Transverse colon (tissue), 4 donors: ENCODE results near the gene RAB17. TPM values are rescaled to one million over a fixed set of nuclear protein-coding genes. Genes with fewer than 3 reads are reported as not detected.

ENCODE experiments used
- DNase-seq: peaks from one replicate; pipeline ENCODE4 v3.0.0-alpha.2; 2019
- H3K27ac ChIP-seq, 4 donors: fragments of 200-600 bp; sonication (generic); 2 replicates each; pipeline ENCODE4 v1.5.1; 2016 to 2018; ENCODE audit warnings: inconsistent platforms in 4 of 4
- H3K27me3 ChIP-seq: fragments of 200-600 bp; sonication (generic); 2 replicates; pipeline ENCODE4 v1.5.1; 2017; ENCODE audit warnings: inconsistent platforms
- H3K36me3 ChIP-seq, 4 donors: fragments of 200-600 bp; sonication (generic); 2 replicates each; pipeline ENCODE4 v1.5.1; 2017 to 2019; ENCODE audit warnings: inconsistent platforms in 4 of 4
- H3K4me1 ChIP-seq, 4 donors: fragments of 200-600 bp; sonication (generic); 2 replicates each; pipeline ENCODE4 v1.5.1; 2017 to 2020; ENCODE audit warnings: inconsistent platforms in 4 of 4
- H3K4me3 ChIP-seq, 4 donors: fragments of 200-600 bp; sonication (generic); 1 replicate in 1 of 4; 2 replicates in 3 of 4; pipeline versions ENCODE4 v1.5.1 to v1.6.1; 2017 to 2019; ENCODE audit warnings: inconsistent platforms in 4 of 4
- H3K9me3 ChIP-seq, 2 donors: fragments of 200-600 bp; sonication (generic); 2 replicates each; pipeline ENCODE4 v1.5.1; 2017 to 2019; ENCODE audit warnings: inconsistent platforms in 2 of 2
- EP300 ChIP-seq: sonication (generic); formaldehyde crosslinking; IDR thresholded peaks from one replicate; pipeline ENCODE4 v1.6.1; 2017; ENCODE audit warnings: antibody characterized with exemption, low read depth
- POLR2A ChIP-seq: fragments of 450-650 bp; IDR thresholded peaks from one replicate; pipeline ENCODE4 v1.6.1; 2016; ENCODE audit warnings: antibody characterized with exemption, mild to moderate bottlenecking, moderate library complexity
- POLR2AphosphoS5 ChIP-seq, 3 donors: sonication (generic); formaldehyde crosslinking; IDR thresholded peaks; one replicate each; pipeline ENCODE4 v1.6.1; 2016; ENCODE audit warnings: antibody characterized with exemption in 3 of 3
- WGBS, 2 donors: methylation state at CpG; one replicate each; pipeline ENCODE4 v1.1.5; 2018; ENCODE audit warnings: low coverage in 1 of 2; 5-methylcytosine and 5-hydroxymethylcytosine counted together
- in situ Hi-C, 4 donors: fragments of 200-750 bp; cut with MboI; loops; one replicate each; pipeline versions ENCODE4 v1.15.0 to v1.15.1; 2017; ENCODE audit warnings: low sequenced_read_pairs in 3 of 4, low pct_ligation_motif_present in 1 of 4, low pct_unique_long_range_greater_than_20kb in 1 of 4
- intact Hi-C: fragments of 100-400 bp; cut with DNase I; formaldehyde crosslinking; loops from one replicate; pipeline ENCODE4 v1.15.1; 2023; ENCODE audit warnings: low total_unique reads
- total RNA-seq, 4 donors: library from RNA; depleted of rRNA; stranded (reverse); fragments of >200 nt; gene quantifications; one replicate each; pipeline ENCODE4 v1.1.0, GENCODE V29; 2016
- TF ChIP-seq, protein P1 (sequence below), 5 experiments: fragments of 200-600 bp in 3 of 5; fragments of 450-650 bp in 2 of 5; sonication (generic) in 3 of 5; IDR thresholded peaks; 1 replicate in 2 of 5; 2 replicates in 3 of 5; pipeline ENCODE4 v1.5.1; 2016 to 2017; ENCODE audit warnings: antibody characterized with exemption in 5 of 5, inconsistent platforms in 3 of 5, mild to moderate bottlenecking in 2 of 5, moderate library complexity in 1 of 5

The RAB17 gene
- total RNA-seq, 4 donors from 2014 or later = 25.1 to 104 (median 65.6) TPM

GRCh38 chr2:237566401-237567235 is 23.9 kb downstream of the RAB17 start, which contains the start of gene PRLH:
PRLH (plus strand) TSS chr2:237566574; CDS start chr2:237566574, 0 bp downstream.
- no peak for DNase-seq
- intact Hi-C loops (no loop called here), in situ Hi-C loops (loop anchor here in 2 of 4 donors (5.0 to 25.0 kb wide), 3 partner anchors 49 to 404 kb away; no protein-coding TSS in a partner anchor)
- Histone ChIP-seq H3K4me1 (peaks cover 0 to under 1% (median 0%) of the 10 kb centered on the region in 4 donors), H3K9me3 (no peaks in the 10 kb centered on the region), H3K27ac (no peak within 1 kb of the TSS), H3K27me3 (peaks cover 12% of the 10 kb centered on the region), H3K36me3 (no peaks in the 10 kb centered on the region), H3K4me3 (no peak within 1 kb of the TSS)
- WGBS, 2 donors = 82% methylated on average over 32 of the region's 32 CpGs; no CpG with 5 or more reads in 1 of the 2 donors
- no peak for TF ChIP-seq EP300
- TF ChIP-seq POLR2AphosphoS5 (IDR thresholded peaks at IDR 0.05) = no peak
- TF ChIP-seq POLR2A = no peak
- TF ChIP-seq, protein P1, sequence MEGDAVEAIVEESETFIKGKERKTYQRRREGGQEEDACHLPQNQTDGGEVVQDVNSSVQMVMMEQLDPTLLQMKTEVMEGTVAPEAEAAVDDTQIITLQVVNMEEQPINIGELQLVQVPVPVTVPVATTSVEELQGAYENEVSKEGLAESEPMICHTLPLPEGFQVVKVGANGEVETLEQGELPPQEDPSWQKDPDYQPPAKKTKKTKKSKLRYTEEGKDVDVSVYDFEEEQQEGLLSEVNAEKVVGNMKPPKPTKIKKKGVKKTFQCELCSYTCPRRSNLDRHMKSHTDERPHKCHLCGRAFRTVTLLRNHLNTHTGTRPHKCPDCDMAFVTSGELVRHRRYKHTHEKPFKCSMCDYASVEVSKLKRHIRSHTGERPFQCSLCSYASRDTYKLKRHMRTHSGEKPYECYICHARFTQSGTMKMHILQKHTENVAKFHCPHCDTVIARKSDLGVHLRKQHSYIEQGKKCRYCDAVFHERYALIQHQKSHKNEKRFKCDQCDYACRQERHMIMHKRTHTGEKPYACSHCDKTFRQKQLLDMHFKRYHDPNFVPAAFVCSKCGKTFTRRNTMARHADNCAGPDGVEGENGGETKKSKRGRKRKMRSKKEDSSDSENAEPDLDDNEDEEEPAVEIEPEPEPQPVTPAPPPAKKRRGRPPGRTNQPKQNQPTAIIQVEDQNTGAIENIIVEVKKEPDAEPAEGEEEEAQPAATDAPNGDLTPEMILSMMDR (IDR thresholded peaks at IDR 0.05) = no peak

GRCh38 chr2:237565974-237566373 is 24.6 kb downstream of the RAB17 start:
- H3K27ac ChIP-seq = no peak overlapping the region
- no peaks in the 10 kb centered on the region for H3K9me3 ChIP-seq
- no peak overlapping the region for H3K4me3 ChIP-seq
- in situ Hi-C loops = loop anchor here in 2 of 4 donors (5.0 to 25.0 kb wide), 3 partner anchors 49 to 404 kb away; no protein-coding TSS in a partner anchor
- peaks cover 12% of the 10 kb centered on the region for H3K27me3 ChIP-seq
- WGBS, 2 donors = 91 to 100% methylated on average over 1 of the region's 1 CpG
- TF ChIP-seq EP300 (no peak), POLR2AphosphoS5 (IDR thresholded peaks at IDR 0.05) (no peak), POLR2A (no peak)
- TF ChIP-seq, protein P1 (IDR thresholded peaks at IDR 0.05) = no peak
- no peak for DNase-seq
- H3K36me3 ChIP-seq = no peaks in the 10 kb centered on the region
- intact Hi-C loops = no loop called here
- H3K4me1 ChIP-seq = no peaks in the 10 kb centered on the region

- Histone ChIP-seq H3K27me3 (peaks cover 12% of the 10 kb centered on the region), H3K27ac (no peak overlapping the region), H3K9me3 (no peaks in the 10 kb centered on the region), H3K4me3 (no peak overlapping the region), H3K36me3 (no peaks in the 10 kb centered on the region), H3K4me1 (no peaks in the 10 kb centered on the region)
- TF ChIP-seq EP300 (no peak), POLR2AphosphoS5 (IDR thresholded peaks at IDR 0.05) (no peak), POLR2A (no peak)
- TF ChIP-seq, protein P1 (IDR thresholded peaks at IDR 0.05) = no peak
- DNase-seq = no peak
- WGBS, 2 donors = 83% methylated on average over 14 of the region's 14 CpGs; no CpG with 5 or more reads in 1 of the 2 donors
- in situ Hi-C loops (loop anchor here in 2 of 4 donors (5.0 to 25.0 kb wide), 3 partner anchors 47 to 402 kb away; no protein-coding TSS in a partner anchor), intact Hi-C loops (no loop called here)
Measured at GRCh38 chr2:237564526-237565131, 25.9 kb downstream of the RAB17 start.

DNA sequence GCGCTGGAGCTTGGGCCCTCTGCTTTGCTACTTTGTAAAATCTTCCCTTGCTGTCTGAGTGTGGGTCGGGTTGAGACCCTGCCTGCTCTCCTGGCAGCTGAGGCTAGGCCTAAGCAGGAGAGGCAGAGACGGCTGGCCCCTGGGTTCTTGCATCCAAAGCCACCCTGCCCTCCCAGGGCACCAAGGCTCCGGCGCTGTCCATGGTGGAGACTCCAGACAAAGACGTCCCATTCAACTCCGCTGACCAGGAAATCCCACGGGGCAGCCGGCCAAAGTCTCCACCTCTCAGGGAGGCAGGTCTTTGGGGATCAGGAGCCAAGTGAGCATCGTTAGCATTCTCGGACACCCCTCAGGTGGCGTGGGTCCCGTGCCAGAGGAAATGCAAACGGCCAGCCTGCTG is 26.7 kb downstream of the RAB17 start:
- Histone ChIP-seq H3K9me3 (no peaks in the 10 kb centered on the region), H3K27me3 (peaks cover 12% of the 10 kb centered on the region), H3K4me3 (no peak overlapping the region), H3K4me1 (peaks cover 4 to 7% (median 5%) of the 10 kb centered on the region in 4 donors), H3K36me3 (no peaks in the 10 kb centered on the region), H3K27ac (no peak overlapping the region)
- TF ChIP-seq POLR2A (no peak), POLR2AphosphoS5 (IDR thresholded peaks at IDR 0.05) (no peak), EP300 (no peak)
- TF ChIP-seq, protein P1 (IDR thresholded peaks at IDR 0.05) = no peak
- intact Hi-C loops = no loop called here
- DNase-seq = no peak
- 27% methylated on average over 12 of the region's 14 CpGs; no CpG with 5 or more reads in 1 of the 2 donors for WGBS, 2 donors
- in situ Hi-C loops = loop anchor here in 1 of 4 donors (10.0 to 25.0 kb wide), 2 partner anchors 49 to 402 kb away; no protein-coding TSS in a partner anchor
